Tibial nerve (tissue), 4 donors: ENCODE measurements around the gene IL18R1.

Experiments used
- CTCF ChIP-seq, 5 experiments: fragments of 200-600 bp in 3 of 5; fragments of 450-650 bp in 2 of 5; sonication (generic) in 3 of 5; IDR thresholded peaks; one replicate each; pipeline ENCODE4 v1.5.1; 2016 to 2019; ENCODE audit warnings: antibody characterized with exemption in 5 of 5, mild to moderate bottlenecking in 3 of 5, moderate library complexity in 2 of 5
- EP300 ChIP-seq, 2 donors: sonication (generic); formaldehyde crosslinking; IDR thresholded peaks; one replicate each; pipeline ENCODE4 v1.6.1; 2017; ENCODE audit warnings: antibody characterized with exemption in 2 of 2, mild to moderate bottlenecking in 1 of 2
- POLR2A ChIP-seq, 2 donors: fragments of 450-650 bp; IDR thresholded peaks; one replicate each; pipeline ENCODE4 v1.6.1; 2017; ENCODE audit warnings: antibody characterized with exemption in 2 of 2, mild to moderate bottlenecking in 2 of 2, moderate library complexity in 2 of 2

- TF ChIP-seq POLR2A (IDR thresholded peaks at IDR 0.05) = no peak
- no peak for TF ChIP-seq CTCF (IDR thresholded peaks at IDR 0.05)
- no peak for TF ChIP-seq EP300 (IDR thresholded peaks at IDR 0.05)
These were observed 11.0 kb downstream of the IL18R1 start for GRCh38 chr2:102366406-102367112.
